Measurements from ENCODE around the gene ALK. TPM values are rescaled to one million over a fixed set of nuclear protein-coding genes. Genes with fewer than 3 reads are reported as not detected.

The ALK gene
- total RNA-seq, 1 donor from 2014 or later: not detected

DNA sequence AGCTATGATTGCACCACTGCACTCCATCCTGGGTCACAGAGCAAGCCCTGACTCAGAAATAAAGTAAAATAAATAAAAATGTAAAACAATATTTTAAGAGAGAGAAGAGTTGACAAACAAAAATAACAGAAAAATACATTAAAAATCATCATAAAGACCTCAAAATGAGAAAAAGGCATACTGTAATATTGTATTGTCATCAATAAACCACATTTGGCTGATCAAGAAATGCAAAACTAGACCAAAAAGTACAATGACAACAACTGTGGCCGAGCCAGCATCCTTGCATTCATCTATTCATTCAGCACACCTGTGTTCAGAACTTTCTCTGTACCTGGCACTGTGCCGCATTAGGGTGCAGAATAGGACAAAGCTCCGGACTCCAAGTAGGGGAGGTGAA is 121.8 kb downstream of the ALK start:
- intact Hi-C loops (cut with micrococcal nuclease): no loop called here

DNA sequence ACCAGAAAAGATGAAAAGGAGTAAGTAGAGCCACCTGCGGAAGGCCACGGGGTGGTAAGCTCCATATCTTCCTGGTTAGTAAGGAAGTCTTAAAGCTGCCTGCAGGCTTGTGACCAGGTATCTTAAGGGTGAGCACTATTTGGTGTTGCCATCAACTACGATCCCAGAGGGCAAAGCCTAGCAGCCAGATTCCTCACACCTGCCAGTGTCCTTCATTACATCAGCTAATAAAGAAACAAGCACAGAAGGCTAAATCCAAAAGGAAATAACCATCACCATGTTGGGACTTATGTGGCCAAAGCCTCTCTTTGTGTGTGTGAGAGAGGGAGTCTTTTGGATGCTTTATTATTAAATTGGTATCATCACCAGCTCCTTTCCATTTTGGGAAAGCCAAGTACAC is 123.5 kb downstream of the ALK start:
- intact Hi-C loops (cut with micrococcal nuclease): no loop called here

- intact Hi-C loops (cut with micrococcal nuclease): no loop called here
These were observed 124.9 kb downstream of the ALK start for GRCh38 chr2:29796446-29796845.

DNA sequence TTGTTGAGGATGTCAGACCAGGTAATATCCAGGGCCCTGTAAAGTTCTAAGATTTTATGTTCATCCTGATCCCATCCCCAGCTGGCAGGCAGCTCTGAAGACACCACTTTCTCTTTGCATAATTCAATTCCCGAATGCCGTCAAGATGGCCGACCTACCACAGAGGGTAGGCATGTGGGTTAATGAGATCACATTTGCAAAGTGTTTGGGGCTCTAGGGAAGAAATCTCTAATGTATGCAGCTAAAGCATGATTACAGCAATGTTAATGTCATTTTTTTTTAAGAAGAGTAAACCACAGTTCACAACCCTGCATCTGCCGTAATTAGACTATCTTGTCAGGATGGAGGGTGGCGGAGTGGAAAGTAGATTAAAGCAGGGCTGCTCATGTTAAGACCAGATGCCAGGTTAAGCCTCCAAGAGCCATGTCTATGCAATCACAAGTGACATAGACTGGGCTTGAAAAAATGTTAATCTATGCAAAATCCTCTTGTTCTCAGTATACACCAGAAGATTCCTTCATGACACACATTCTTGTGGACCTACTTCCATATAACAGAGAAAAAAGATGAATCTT is 131.4 kb downstream of the ALK start:
- intact Hi-C loops (cut with micrococcal nuclease): no loop called here

DNA sequence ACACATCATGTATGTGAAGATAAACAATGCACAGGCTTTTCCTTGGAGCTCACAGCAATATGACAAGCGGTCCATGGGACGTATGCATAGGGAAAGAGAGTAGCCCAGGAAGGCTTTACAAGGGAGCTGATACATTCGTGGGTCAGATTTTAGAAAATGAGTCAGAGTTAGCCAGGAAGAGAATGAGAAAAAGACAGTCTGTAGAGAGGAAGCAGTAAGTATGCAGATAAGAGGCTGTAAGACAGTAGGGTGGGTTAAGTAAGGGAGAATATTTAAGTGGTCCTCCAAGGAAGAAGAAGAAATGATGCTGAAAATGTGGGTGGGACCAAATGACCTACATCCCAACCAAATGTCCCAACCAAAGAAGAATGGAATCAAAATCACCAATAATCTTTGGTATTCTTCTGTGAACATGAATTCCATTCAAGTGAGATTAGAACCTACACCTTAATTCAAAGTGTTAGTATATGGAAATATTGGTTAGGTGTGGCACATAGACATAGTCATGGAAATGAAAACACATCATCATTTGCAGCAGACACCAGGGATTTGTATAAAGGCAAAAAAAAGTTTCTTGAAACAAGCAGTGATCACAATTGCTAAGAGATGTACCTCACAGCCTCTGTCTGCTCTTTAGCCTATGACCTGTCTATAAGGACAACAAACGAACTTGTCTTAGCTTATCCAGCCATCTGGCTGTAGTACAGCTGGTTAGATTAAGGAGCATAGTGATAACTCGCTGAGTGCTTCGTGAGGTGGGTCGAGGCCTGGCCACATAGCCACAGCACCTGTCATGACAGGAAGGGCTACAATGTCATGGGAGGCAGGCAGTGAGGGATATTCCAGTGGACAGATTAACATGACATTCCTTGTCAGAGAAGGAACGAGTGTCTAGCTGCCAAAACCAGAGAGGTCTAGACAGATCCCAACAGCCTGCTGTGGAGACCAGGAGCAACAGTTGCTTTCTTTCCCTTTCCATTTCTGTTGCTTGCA is 133.6 kb downstream of the ALK start:
- intact Hi-C loops (cut with micrococcal nuclease): no loop called here

GRCh38 chr2:29786361-29786760 is 135.0 kb downstream of the ALK start:
- intact Hi-C loops (cut with micrococcal nuclease): no loop called here

GRCh38 chr2:29783666-29784065 is 137.7 kb downstream of the ALK start:
- intact Hi-C loops (cut with micrococcal nuclease): no loop called here

- intact Hi-C loops (cut with micrococcal nuclease): no loop called here
These were observed 138.6 kb downstream of the ALK start for GRCh38 chr2:29782549-29783458.

GRCh38 chr2:29782087-29782486 is 139.3 kb downstream of the ALK start:
- intact Hi-C loops (cut with micrococcal nuclease): no loop called here

DNA sequence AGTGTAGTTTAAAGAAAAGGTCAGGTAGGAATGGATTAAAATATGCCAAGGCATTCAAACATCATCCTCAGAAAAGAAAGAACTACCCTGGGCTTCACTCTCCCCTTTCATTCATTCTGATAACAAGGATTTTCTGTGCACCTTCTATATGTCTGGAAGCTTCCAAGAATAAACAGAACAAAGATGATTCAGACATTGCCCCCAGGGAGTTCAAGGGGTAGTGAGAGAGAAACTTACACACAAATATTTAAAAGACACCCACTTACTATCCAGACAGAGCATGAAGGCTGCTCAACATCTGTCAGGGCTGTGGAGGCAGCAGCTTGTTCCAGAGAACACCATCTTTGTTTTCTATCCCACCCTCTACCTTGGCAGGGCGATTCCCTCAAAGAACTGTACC is 140.5 kb downstream of the ALK start:
- intact Hi-C loops (cut with micrococcal nuclease): no loop called here

DNA sequence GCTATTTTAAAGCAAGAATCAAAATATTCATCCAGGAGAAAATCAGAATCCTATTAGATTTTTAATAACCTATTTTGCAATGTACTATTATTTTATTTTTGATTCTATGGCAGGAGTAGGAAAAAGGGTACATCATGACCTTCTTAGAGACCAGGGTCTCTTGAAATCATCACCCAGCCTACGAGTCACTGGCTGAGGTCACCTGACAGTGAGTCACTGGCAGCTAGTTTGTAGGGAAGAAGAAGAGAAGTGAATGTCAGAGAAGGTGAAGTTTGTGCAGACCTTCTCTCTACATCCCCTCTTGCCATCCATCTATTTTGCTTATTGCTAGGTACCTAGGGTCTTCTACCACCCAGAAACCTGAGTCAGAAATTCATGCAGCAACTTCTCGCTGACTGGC is 144.2 kb downstream of the ALK start:
- intact Hi-C loops (cut with micrococcal nuclease): no loop called here

DNA sequence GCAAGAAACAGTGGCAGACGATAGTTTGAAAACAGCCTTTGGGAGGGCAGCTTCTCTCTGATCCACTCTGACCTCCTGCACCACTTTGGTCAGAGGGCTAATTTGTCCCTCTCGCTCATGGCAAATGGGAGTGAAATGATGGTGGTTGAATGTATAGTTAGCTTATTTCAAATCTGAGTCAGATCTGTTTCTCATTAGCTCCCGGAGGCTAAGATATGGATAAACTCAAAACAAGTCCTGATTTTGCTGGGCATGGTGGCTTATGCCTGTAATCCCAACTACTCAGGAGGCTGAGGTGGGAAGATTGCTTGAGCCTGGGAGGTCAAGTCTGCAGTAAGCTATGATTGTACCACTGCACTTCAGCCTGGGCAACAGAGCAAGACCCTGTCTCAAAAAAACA is 145.0 kb downstream of the ALK start:
- intact Hi-C loops (cut with micrococcal nuclease): no loop called here

GRCh38 chr2:29775937-29776336 is 145.4 kb downstream of the ALK start:
- intact Hi-C loops (cut with micrococcal nuclease): no loop called here

DNA sequence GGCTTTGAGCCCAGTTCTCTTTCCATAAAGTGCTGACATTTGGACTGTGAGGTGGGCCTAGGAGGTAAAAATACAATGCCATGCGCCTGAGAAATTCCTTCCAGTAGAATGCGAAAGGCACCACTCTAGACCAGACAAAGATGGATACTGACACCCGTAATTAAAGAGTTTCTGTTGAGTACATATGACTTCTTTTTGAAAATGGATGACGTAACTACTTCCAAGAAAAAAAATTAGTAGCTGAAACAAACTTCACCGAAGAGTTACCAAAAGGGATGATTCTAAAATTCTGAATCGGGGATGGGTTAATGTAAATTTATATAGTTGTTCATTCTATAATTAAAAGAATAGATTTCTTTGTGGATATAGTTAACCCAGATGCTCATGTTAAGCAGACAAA is 146.8 kb downstream of the ALK start:
- intact Hi-C loops (cut with micrococcal nuclease): no loop called here

DNA sequence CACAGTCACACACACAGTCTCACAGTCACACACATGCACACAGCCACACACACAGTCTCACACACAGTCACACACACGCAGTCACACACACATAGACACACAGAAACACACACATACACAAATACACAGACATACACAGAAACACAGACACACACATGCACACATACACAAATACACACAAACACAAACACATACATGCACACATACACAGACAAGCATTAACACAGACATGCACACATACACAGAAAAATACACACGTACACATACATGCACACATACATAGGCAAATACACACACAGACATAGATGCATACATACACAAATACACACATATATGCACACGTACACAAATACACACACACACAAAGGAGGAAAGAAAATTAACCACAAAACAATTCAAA is 150.5 kb downstream of the ALK start:
- intact Hi-C loops (cut with micrococcal nuclease): no loop called here

DNA sequence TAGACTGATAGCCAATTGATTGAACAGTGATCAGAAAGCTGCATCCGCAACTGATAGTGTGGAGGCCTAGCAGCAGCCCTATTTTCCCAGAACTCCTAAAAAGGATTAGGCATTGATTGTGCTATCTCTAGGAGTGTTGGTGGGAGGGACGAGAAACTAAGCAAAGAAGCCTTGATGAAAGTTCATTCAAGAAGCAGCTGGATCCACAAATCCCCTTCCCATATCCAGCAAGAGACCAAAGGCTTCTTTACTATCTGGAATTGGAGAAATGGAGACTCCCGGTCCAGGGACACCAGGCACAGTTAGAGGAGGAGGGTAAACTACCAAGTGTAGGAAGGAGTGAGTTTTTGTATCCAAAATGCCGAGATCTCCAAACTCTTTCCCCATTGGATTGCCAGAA is 151.5 kb downstream of the ALK start:
- intact Hi-C loops (cut with micrococcal nuclease): no loop called here

DNA sequence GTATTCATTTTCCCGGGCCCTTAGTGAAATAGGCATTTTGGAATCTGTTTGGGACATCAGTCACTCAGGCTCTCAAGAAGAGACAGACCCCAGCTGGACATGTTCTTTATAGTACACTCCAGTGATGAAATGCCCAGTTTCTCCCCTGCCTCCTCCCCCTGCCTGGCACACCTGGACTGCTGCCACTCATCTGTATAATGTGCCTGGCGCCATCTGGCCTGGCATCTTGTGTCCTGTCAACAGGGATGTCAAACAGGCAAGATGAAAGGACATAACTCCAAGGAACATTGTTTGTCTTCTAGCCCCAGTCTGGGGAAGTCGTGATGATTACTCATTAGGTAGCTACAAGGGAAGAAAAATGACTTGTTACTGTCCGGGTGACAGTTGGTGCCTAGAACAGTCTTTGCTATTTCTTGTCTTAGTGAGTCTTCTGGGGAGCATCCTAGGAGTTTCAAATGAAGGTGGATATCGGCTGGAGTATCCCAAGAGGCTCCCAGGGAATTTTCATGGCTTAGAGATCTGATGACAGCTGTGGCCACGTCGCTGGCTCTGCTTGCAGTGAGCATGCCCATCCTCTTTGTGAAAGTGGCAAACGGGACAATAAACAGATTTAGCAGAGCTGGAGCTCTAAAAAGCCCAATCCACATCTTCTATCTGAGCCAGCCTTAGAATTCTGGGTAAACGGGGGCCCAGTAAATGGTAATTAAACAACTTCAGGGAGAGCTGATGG is 153.6 kb downstream of the ALK start:
- intact Hi-C loops (cut with micrococcal nuclease): no loop called here

GRCh38 chr2:29766191-29766590 is 155.2 kb downstream of the ALK start:
- intact Hi-C loops (cut with micrococcal nuclease): no loop called here

DNA sequence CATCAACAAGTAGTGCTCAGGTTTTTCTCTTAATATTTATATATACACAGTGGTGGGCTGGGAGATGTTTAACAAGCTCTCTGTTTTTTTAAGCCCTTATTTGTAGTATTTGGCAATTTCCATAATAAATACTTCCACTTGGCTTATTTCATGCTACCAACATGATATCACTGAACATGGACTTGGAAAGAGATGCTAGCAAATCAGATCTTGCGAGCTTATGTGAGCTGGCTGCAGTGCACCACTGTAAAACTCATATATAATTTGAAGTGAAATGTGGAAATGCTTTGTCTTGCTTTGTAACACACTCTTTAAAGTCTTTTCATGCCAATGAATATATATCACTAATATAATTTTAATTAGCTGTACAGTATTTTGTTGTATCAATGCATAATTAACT is 155.7 kb downstream of the ALK start:
- intact Hi-C loops (cut with micrococcal nuclease): no loop called here

- intact Hi-C loops (cut with micrococcal nuclease): no loop called here
These were observed 158.0 kb downstream of the ALK start for GRCh38 chr2:29763371-29763770.

- intact Hi-C loops (cut with micrococcal nuclease): no loop called here
These were observed 159.1 kb downstream of the ALK start for GRCh38 chr2:29762239-29762638.
